ENCODE data around the gene C12orf75.

GRCh38 chr12:105357162-105357691 is 26.7 kb downstream of the C12orf75 start:
- TF ChIP-seq CTCF (conservative IDR thresholded peaks at IDR 0.05) (no peak), ZFX (IDR thresholded peaks at IDR 0.05) (no peak)
